ENCODE measurements around the gene CRELD2.

CRELD2 gene

GRCh38 chr22:49959782-49960158 lies 41.3 kb downstream of the CRELD2 start:
- no peak for DNase-seq

- peak; percentile 91 to 98 for DNase-seq
Measured at GRCh38 chr22:49960159-49961004, 41.9 kb downstream of the CRELD2 start, which contains the start of gene PIM3. Gene PIM3 (plus strand): TSS chr22:49960772. CDS start chr22:49960948, 176 bp downstream.

GRCh38 chr22:49961005-49961600 lies 42.7 kb downstream of the CRELD2 start:
- peak in 1 of 2 experiments; percentile 34 for DNase-seq

- no peak for DNase-seq
Measured at GRCh38 chr22:49961601-49962011, 43.2 kb downstream of the CRELD2 start.

GRCh38 chr22:49962012-49962750 lies 43.7 kb downstream of the CRELD2 start:
- DNase-seq, result no peak

GRCh38 chr22:49962751-49963646 lies 44.6 kb downstream of the CRELD2 start:
- DNase-seq, result no peak

GRCh38 chr22:49963647-49964026 lies 45.2 kb downstream of the CRELD2 start:
- no peak for DNase-seq

GRCh38 chr22:49964136-49965090 lies 46.0 kb downstream of the CRELD2 start:
- no peak for DNase-seq

GRCh38 chr22:49965091-49966040 lies 46.9 kb downstream of the CRELD2 start:
- DNase-seq, result no peak

- no peak for DNase-seq
Measured at GRCh38 chr22:49966041-49966773, 47.8 kb downstream of the CRELD2 start.

- DNase-seq, result no peak
Measured at GRCh38 chr22:49966774-49967705, 48.6 kb downstream of the CRELD2 start.

GRCh38 chr22:49967706-49968208 lies 49.3 kb downstream of the CRELD2 start:
- DNase-seq, result no peak

GRCh38 chr22:49968313-49968830 lies 49.9 kb downstream of the CRELD2 start:
- no peak for DNase-seq

- DNase-seq, result no peak
Measured at GRCh38 chr22:49968831-49969661, 50.6 kb downstream of the CRELD2 start.

GRCh38 chr22:49969751-49970527 lies 51.5 kb downstream of the CRELD2 start:
- no peak for DNase-seq

All from NCI-H1930 (cell line).